MM.1S (cell line): ENCODE results near the gene UNC93B1.

Source experiments
- CTCF ChIP-seq: fragments of 300-600 bp; sonication (generic); IDR thresholded peaks from 2 replicates; pipeline ENCODE4 v1.5.1; 2016; ENCODE audit warnings: antibody characterized with exemption, low read length, mixed read lengths
- EZH2 ChIP-seq: fragments of 300-600 bp; sonication (generic); optimal IDR thresholded peaks from 2 replicates; pipeline ENCODE3; 2017; ENCODE audit warnings: low read depth, mild to moderate bottlenecking, antibody characterized with exemption, low read length, mixed read lengths
- EZH2phosphoT487 ChIP-seq: fragments of 300-600 bp; sonication (generic); IDR thresholded peaks from 2 replicates; pipeline ENCODE4 v1.6.1; 2018; ENCODE audit warnings: antibody characterized with exemption, low read length

- TF ChIP-seq CTCF (no peak), EZH2phosphoT487 (no peak), EZH2 (no peak)
These were observed 8.3 kb upstream of the UNC93B1 start for GRCh38 chr11:68012044-68012842.
